Erythroblast (primary cell): ENCODE data around the gene CACNA1B.
A peak's percentile ranks its signal among the peaks of the same experiment; 100 is the strongest.
"Not testable (repeated sequence)": the region's sequence is repeated elsewhere in the genome, so short reads cannot be mapped to it uniquely, and the experiment has no call there.

Experiments used
- DNase-seq, 2 experiments: peaks; one replicate each; lab custom pipeline; 2025; lab: John Stamatoyannopoulos, UW
- GATA1 ChIP-seq: IDR thresholded peaks from 2 replicates; pipeline ENCODE4 v1.6.1; 2011; ENCODE audit warnings: low read depth, mild to moderate bottlenecking, control low read depth, low read length, moderate library complexity
- POLR2A ChIP-seq: IDR thresholded peaks from 2 replicates; pipeline ENCODE4 v1.6.1; 2011; ENCODE audit warnings: mild to moderate bottlenecking, low read length

The CACNA1B gene

GRCh38 chr9:138121438-138122050 lies 244.0 kb downstream of the CACNA1B start:
- no peak for TF ChIP-seq POLR2A
- no peak for TF ChIP-seq GATA1
- no peak for DNase-seq

- no peak for DNase-seq
- TF ChIP-seq GATA1 = no peak
- no peak for TF ChIP-seq POLR2A
These were observed 244.6 kb downstream of the CACNA1B start for GRCh38 chr9:138122201-138122600.

GRCh38 chr9:138122676-138123075 lies 245.1 kb downstream of the CACNA1B start:
- DNase-seq = no peak
- TF ChIP-seq POLR2A (no peak), GATA1 (no peak)

- TF ChIP-seq POLR2A (no peak), GATA1 (no peak)
- no peak for DNase-seq
These were observed 245.5 kb downstream of the CACNA1B start for GRCh38 chr9:138123086-138123485.

GRCh38 chr9:138126090-138126857 lies 248.7 kb downstream of the CACNA1B start:
- peak; percentile 75 to 82 for DNase-seq

- DNase-seq = not testable (repeated sequence)
These were observed 249.4 kb downstream of the CACNA1B start for GRCh38 chr9:138126858-138127584.

- not testable (repeated sequence) for DNase-seq
These were observed 250.4 kb downstream of the CACNA1B start for GRCh38 chr9:138128027-138128426.

GRCh38 chr9:138129318-138129717 lies 251.7 kb downstream of the CACNA1B start:
- not testable (repeated sequence) for DNase-seq

- not testable (repeated sequence) for DNase-seq
These were observed 255.5 kb downstream of the CACNA1B start for GRCh38 chr9:138132946-138133705.

- DNase-seq = not testable (repeated sequence)
These were observed 257.0 kb downstream of the CACNA1B start for GRCh38 chr9:138134581-138134980.

GRCh38 chr9:138139096-138139495 lies 261.5 kb downstream of the CACNA1B start:
- DNase-seq = not testable (repeated sequence)

GRCh38 chr9:138140980-138141379 lies 263.4 kb downstream of the CACNA1B start:
- not testable (repeated sequence) for DNase-seq

- DNase-seq = not testable (repeated sequence)
These were observed 265.1 kb downstream of the CACNA1B start for GRCh38 chr9:138142528-138143244.

GRCh38 chr9:138143491-138143890 lies 265.9 kb downstream of the CACNA1B start:
- DNase-seq = not testable (repeated sequence)

- peak; percentile 25 to 45 for DNase-seq
These were observed 270.0 kb downstream of the CACNA1B start for GRCh38 chr9:138147556-138147955.

GRCh38 chr9:138149672-138150656 lies 272.4 kb downstream of the CACNA1B start:
- DNase-seq = peak in 1 of 2 experiments; percentile 23

- not testable (repeated sequence) for DNase-seq
These were observed 278.2 kb downstream of the CACNA1B start for GRCh38 chr9:138155788-138156187.

GRCh38 chr9:138166793-138167192 lies 289.2 kb downstream of the CACNA1B start:
- DNase-seq = not testable (repeated sequence)
